Activated B cell treated with CpG ODN at 0.5 μM for 24 hours (primary cell): Measurements from ENCODE around the gene RASSF3. TPM values are rescaled to one million over a fixed set of nuclear protein-coding genes. Genes with fewer than 3 reads are reported as not detected.

Experiments used
- ATAC-seq: fragments of 200-7000 bp; cut with Tn5 transposase; one replicate; pipeline ENCODE4 v1.10.0; 2021; ENCODE audit warnings: low read depth, mild to moderate bottlenecking, moderate library complexity
- CTCF ChIA-PET: fragments of 350-600 bp; sonication (Branson Sonifier 250); formaldehyde crosslinking; loops from one replicate; lab custom pipeline; 2021; ENCODE audit warnings: antibody characterized with exemption; lab: Charles Lee
- POLR2A ChIA-PET: fragments of 350-600 bp; sonication (Branson Sonifier 250); formaldehyde crosslinking; loops from one replicate; lab custom pipeline; 2021; ENCODE audit warnings: antibody characterized with exemption; lab: Charles Lee
- DNase-seq: peaks from one replicate; pipeline ENCODE4 v3.0.0; 2022
- H3K27ac Mint-ChIP-seq: one replicate; pipeline ENCODE4 v1.8.0; 2020; ENCODE audit warnings: mixed read lengths
- H3K27me3 Mint-ChIP-seq: one replicate; pipeline ENCODE4 v1.8.0; 2021; ENCODE audit warnings: mixed read lengths
- H3K36me3 Mint-ChIP-seq: one replicate; pipeline ENCODE4 v1.8.0; 2021; ENCODE audit warnings: low read depth, mixed read lengths
- H3K4me1 Mint-ChIP-seq: one replicate; pipeline ENCODE4 v1.8.0; 2021; ENCODE audit warnings: mixed read lengths
- H3K4me3 Mint-ChIP-seq: one replicate; pipeline ENCODE4 v1.8.0; 2020; ENCODE audit warnings: mild to moderate bottlenecking, mixed read lengths
- H3K9me3 Mint-ChIP-seq: one replicate; pipeline ENCODE4 v1.8.0; 2020; ENCODE audit warnings: mixed read lengths
- intact Hi-C: fragments of 100-400 bp; cut with micrococcal nuclease; formaldehyde crosslinking; loops from one replicate; pipeline ENCODE4 v1.15.1; 2024
- total RNA-seq: library from RNA; stranded (reverse); gene quantifications from 2 replicates; pipeline ENCODE4 v1.2.3, GENCODE V29; 2022
- TF ChIP-seq, protein P1 (sequence below): fragments of 200-600 bp; IDR thresholded peaks from one replicate; pipeline ENCODE4 v1.8.0; 2022; ENCODE audit warnings: antibody characterized with exemption, mild to moderate bottlenecking

RASSF3 gene
- total RNA-seq, 1 donor from 2014 or later: 95.7 TPM

GRCh38 chr12:64695550-64695949, 85.3 kb downstream of the RASSF3 start:
- H3K4me1 Mint-ChIP-seq: peaks cover 23% of the 10 kb centered on the region
- TF ChIP-seq, protein P1, sequence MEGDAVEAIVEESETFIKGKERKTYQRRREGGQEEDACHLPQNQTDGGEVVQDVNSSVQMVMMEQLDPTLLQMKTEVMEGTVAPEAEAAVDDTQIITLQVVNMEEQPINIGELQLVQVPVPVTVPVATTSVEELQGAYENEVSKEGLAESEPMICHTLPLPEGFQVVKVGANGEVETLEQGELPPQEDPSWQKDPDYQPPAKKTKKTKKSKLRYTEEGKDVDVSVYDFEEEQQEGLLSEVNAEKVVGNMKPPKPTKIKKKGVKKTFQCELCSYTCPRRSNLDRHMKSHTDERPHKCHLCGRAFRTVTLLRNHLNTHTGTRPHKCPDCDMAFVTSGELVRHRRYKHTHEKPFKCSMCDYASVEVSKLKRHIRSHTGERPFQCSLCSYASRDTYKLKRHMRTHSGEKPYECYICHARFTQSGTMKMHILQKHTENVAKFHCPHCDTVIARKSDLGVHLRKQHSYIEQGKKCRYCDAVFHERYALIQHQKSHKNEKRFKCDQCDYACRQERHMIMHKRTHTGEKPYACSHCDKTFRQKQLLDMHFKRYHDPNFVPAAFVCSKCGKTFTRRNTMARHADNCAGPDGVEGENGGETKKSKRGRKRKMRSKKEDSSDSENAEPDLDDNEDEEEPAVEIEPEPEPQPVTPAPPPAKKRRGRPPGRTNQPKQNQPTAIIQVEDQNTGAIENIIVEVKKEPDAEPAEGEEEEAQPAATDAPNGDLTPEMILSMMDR: no peak
- no peaks in the 10 kb centered on the region for H3K27me3 Mint-ChIP-seq
- intact Hi-C loops: no loop called here
- H3K27ac Mint-ChIP-seq: peak overlapping the region; percentile 15
- CTCF ChIA-PET: interaction anchor here (1.4 to 5.0 kb wide), 3 partner anchors 84 to 148 kb away, joined by 5 to 171 read pairs (median 23); no protein-coding TSS in a partner anchor
- ATAC-seq (no peak), DNase-seq (no peak)
- H3K36me3 Mint-ChIP-seq: peaks cover 72% of the 10 kb centered on the region
- no peak overlapping the region for H3K4me3 Mint-ChIP-seq
- H3K9me3 Mint-ChIP-seq: no peaks in the 10 kb centered on the region
- POLR2A ChIA-PET: interaction anchor here (0.6 to 1.1 kb wide), 4 partner anchors 58 to 146 kb away, joined by 3 to 5 read pairs (median 4); no protein-coding TSS in a partner anchor

- intact Hi-C loops: loop anchor here (2.0 kb wide), 1 partner anchor 17 kb away; no protein-coding TSS in a partner anchor
- H3K27ac Mint-ChIP-seq: no peak overlapping the region
- TF ChIP-seq, protein P1: no peak
- H3K4me3 Mint-ChIP-seq: no peak overlapping the region
- ATAC-seq (no peak), DNase-seq (no peak)
- CTCF ChIA-PET: interaction anchor here (1.4 to 5.0 kb wide), 4 partner anchors 76 to 148 kb away, joined by 5 to 171 read pairs (median 15); no protein-coding TSS in a partner anchor
- no peaks in the 10 kb centered on the region for H3K27me3 Mint-ChIP-seq
- POLR2A ChIA-PET: interaction anchor here (1.0 kb wide), 1 partner anchor 83 kb away, joined by 3 read pairs; no protein-coding TSS in a partner anchor
- H3K9me3 Mint-ChIP-seq: no peaks in the 10 kb centered on the region
- peaks cover 77% of the 10 kb centered on the region for H3K36me3 Mint-ChIP-seq
- H3K4me1 Mint-ChIP-seq: peaks cover 29% of the 10 kb centered on the region
Measured at GRCh38 chr12:64696080-64696741, 85.9 kb downstream of the RASSF3 start.

DNA sequence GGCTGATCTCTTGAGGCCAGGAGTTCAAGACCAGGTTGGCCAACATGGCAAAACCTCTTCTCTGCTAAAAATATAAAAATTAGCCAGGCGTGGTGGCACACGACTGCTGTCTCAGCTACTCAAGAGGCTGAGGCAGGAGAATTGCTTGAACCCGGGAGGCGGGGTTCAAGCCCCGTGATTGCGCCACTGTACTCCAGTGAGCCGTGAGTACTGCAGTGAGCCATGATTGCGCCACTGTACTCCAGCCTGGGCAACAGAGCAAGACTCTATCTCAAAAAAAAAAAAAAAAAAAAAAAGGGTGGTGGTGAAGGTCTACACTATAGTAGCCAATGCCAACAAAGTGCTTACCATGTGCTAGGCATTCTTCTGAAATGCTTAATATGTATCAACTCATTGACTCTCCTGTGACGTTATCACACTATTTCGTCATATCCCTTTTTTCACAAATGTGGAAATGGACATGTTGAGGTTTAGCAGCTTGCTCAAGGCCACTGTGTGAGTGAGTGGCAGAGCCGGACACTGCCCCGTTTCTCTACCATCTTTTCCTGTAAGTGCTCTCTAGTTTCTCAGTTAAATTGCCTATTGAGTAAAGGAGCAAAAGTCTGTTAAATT, 89.3 kb downstream of the RASSF3 start:
- ATAC-seq: no peak
- H3K36me3 Mint-ChIP-seq: peaks cover 58% of the 10 kb centered on the region

DNA sequence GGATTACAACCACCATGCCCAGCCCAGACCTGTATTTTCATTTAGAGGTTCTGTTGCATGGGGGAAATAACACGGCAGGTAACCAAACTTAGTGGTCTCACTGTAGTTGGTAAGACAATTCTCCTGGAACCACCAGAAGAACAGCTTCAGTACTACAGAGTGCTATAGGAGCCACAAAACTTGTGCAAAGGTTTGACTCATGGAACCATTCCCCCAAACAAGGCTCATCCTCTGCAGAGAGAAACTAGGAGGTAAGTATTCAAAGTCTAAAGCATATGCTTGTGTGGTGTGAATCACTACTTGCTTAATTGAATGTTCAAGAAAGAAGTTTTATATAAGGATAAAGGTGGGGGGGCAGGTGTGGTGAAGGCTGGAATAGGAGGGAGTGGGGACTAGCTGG, 90.2 kb downstream of the RASSF3 start:
- ChIA-PET POLR2A (no interaction called here), CTCF (interaction anchor here (0.8 to 1.7 kb wide), 2 partner anchors 10 to 150 kb away, joined by 3 to 5 read pairs; no protein-coding TSS in a partner anchor)
- TF ChIP-seq, protein P1: no peak
- intact Hi-C loops: no loop called here
- H3K27ac Mint-ChIP-seq: peak overlapping the region; percentile 41
- no peak overlapping the region for H3K4me3 Mint-ChIP-seq
- ATAC-seq (no peak), DNase-seq (no peak)
- H3K4me1 Mint-ChIP-seq: peaks cover 23% of the 10 kb centered on the region
- no peaks in the 10 kb centered on the region for H3K27me3 Mint-ChIP-seq
- peaks cover 56% of the 10 kb centered on the region for H3K36me3 Mint-ChIP-seq
- no peaks in the 10 kb centered on the region for H3K9me3 Mint-ChIP-seq

More for the DNA sequence above, 89.3 kb downstream of the RASSF3 start:
- H3K9me3 Mint-ChIP-seq: no peaks in the 10 kb centered on the region
- H3K27ac Mint-ChIP-seq: no peak overlapping the region
- CTCF ChIA-PET: interaction anchor here (0.8 to 1.7 kb wide), 3 partner anchors 9 to 150 kb away, joined by 3 to 5 read pairs (median 3); no protein-coding TSS in a partner anchor
- POLR2A ChIA-PET: interaction anchor here (0.7 kb wide), 1 partner anchor 224 kb away, joined by 4 read pairs; no protein-coding TSS in a partner anchor
- H3K4me1 Mint-ChIP-seq: peaks cover 26% of the 10 kb centered on the region
- H3K27me3 Mint-ChIP-seq: no peaks in the 10 kb centered on the region
- DNase-seq: no peak
- intact Hi-C loops: loop anchor here (2.0 kb wide), 1 partner anchor 79 kb away; no protein-coding TSS in a partner anchor
- TF ChIP-seq, protein P1: no peak
- no peak overlapping the region for H3K4me3 Mint-ChIP-seq

- H3K27ac Mint-ChIP-seq: peak overlapping the region; percentile 41
- TF ChIP-seq, protein P1: no peak
- H3K4me1 Mint-ChIP-seq: peaks cover 17% of the 10 kb centered on the region
- no peaks in the 10 kb centered on the region for H3K27me3 Mint-ChIP-seq
- ChIA-PET CTCF (interaction anchor here (1.7 kb wide), 1 partner anchor 11 kb away, joined by 5 read pairs; no protein-coding TSS in a partner anchor), POLR2A (no interaction called here)
- DNase-seq (no peak), ATAC-seq (no peak)
- peaks cover 54% of the 10 kb centered on the region for H3K36me3 Mint-ChIP-seq
- H3K4me3 Mint-ChIP-seq: no peak overlapping the region
- no peaks in the 10 kb centered on the region for H3K9me3 Mint-ChIP-seq
- intact Hi-C loops: no loop called here
Measured at GRCh38 chr12:64701283-64701682, 91.0 kb downstream of the RASSF3 start.
